ENCODE results near the gene SEPTIN3.

The SEPTIN3 gene

DNA sequence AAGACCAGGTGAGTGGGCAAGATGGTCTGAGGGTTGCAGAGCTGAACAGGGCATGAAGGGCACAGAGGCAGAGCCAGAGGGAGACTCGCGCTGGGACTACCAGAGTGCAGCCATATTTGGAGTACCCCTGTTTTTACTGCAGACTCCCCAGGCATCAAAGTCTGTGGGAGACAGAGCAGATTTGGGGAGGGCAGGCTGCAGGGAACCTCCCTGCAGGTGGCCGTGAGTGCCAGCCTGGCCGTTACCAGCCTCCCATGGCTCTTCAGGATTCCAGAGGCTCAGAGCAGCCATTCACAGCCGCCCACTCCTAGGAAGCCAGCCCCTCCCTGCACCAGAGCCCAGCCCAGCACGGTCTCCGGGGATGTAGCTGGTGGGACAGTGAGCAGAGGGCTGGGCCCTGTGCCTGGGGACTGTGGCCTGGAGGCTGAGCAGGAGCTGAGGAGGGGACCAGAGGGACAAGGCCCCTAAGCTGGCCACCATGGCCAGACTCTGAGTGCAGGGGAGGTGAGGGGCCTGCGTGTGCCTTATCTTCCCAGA lies at the start of gene SEPTIN3:
SEPTIN3 (plus strand) TSS at position 334 of the 537 bp plus-strand sequence. CDS start 2,050 bp downstream, outside the sequence.
- no peak for DNase-seq (ENCODE audit: low spot score)

- DNase-seq (ENCODE audit: low spot score), result no peak
Observed at GRCh38 chr22:41920271-41920976, 48.8 kb upstream of the SEPTIN3 start.

DNA sequence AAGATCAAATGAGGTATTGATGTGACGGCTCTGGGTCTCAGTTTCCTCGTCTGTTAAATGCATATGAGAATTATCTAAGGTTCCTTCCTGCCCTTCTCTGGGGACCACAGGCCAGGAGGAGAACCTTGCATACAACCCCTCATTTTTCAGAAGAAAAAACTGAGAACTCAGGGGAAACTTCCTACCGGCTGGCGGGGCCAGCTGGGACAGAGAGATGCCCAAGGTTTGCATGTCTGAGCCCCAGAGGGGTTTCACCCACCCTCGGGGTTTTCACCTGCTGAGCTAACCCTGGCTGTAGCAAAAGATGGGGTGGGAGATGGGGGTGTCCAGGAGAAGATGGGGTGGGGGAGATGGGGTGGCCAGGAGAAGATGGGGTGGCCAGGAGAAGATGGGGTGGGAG lies 46.9 kb upstream of the SEPTIN3 start:
- DNase-seq (ENCODE audit: low spot score), result no peak

DNA sequence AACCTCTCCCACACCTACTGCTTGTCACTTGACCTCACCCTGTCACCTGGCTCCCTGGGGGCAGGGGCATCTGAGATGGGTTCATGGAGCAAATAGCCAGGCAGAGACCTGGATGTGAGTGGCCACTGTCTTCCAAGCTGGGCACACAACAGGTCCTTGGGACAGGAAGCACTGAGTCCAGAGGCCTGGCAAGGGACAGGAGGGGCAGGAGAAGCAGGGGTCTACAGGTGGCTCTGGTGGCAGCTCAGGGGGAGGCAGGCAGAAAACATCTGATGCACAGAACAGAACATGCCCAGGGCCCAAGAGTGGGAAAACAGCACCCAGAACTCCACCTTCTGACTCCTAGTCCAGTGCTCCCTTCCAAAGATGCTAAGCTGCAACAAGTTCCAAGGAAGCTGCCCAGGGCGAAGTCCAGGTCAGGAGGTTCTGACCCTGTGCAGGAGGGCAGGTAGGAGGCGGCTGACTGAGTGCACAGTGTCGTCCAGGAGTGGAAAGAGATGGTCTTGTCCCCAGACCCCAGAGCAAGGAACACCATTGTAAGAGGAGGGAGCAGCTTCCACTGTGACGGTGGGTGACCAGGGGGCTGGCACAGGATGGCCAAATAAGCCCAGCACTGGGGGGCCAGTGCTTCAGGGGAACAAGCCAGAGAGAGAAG lies 46.2 kb upstream of the SEPTIN3 start:
- no peak for DNase-seq (ENCODE audit: low spot score)

DNA sequence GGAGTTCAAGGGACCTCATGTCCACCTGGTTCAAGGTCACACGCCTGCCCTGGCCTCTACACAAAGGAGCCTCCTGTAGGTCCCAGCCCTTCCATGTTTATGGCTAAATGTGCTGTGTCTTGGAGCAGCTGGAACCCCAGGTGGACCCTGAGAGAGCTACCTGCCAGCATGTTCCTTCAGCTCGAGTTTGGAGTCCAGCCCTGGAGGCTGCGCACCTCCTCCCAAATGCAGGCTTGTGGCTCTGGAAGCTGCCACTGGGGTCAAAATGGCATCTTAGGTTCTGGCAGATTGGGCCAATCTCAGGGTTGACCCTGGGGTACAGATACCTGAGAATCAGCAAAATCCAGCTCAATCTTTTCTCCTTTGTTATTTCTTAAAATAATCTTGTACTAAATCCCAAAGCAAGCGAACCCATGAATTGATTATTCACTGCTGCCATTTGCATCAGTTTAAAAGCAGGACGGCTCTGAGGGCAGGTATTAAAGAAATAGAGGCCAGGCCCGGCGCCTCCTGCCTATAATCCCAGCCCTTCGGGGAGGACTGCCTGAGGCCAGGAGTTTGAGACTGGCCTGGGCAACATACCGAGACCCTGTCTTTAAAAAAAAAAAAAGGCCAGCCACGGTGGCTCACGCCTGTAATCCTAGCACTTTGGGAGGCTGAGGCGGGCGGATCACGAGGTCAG lies 45.5 kb upstream of the SEPTIN3 start:
- no peak for DNase-seq (ENCODE audit: low spot score)

DNA sequence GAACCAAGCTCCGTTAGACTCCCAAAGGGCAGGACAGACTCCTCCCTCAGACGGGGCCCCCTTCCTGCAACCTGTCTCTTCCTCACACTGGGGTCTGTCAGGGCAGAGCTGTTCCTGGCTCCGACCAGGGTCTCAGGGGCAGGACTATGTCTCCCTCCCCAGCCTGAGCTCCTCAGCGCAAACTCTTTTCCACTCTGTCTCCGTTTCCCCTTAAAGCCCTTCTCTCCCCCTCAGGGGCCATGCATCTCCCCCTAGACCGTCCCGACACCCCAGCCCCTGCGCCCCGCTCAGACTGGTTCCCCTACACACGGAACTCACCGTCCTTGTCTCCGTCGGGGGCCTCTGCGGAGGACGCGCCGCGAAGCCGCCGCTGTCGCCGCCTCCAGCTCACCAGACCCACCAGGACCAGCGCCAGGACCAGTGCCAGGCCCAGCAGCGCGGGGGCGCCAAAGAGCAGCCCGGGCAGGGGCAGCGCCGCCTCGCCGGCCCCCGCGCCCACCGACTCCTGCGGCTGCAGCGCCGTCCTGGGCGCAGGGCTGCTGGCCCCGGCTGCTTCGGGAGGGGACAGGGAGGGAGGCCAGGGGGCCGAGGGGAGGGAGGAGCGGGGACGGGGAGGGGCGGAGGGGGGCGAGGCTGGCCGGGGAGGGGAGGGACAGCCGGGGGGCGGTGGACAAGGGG lies 43.3 kb upstream of the SEPTIN3 start:
- peak; percentile 89 for DNase-seq (ENCODE audit: low spot score)

- no peak for DNase-seq (ENCODE audit: low spot score)
Observed at GRCh38 chr22:41927813-41928212, 41.4 kb upstream of the SEPTIN3 start.

- no peak for DNase-seq (ENCODE audit: low spot score)
Observed at GRCh38 chr22:41928593-41929417, 40.4 kb upstream of the SEPTIN3 start.

GRCh38 chr22:41929418-41929810 lies 39.8 kb upstream of the SEPTIN3 start:
- no peak for DNase-seq (ENCODE audit: low spot score)

GRCh38 chr22:41931701-41932269 lies 37.5 kb upstream of the SEPTIN3 start:
- no peak for DNase-seq (ENCODE audit: low spot score)

- DNase-seq (ENCODE audit: low spot score), result no peak
Observed at GRCh38 chr22:41932353-41932752, 36.9 kb upstream of the SEPTIN3 start.

DNA sequence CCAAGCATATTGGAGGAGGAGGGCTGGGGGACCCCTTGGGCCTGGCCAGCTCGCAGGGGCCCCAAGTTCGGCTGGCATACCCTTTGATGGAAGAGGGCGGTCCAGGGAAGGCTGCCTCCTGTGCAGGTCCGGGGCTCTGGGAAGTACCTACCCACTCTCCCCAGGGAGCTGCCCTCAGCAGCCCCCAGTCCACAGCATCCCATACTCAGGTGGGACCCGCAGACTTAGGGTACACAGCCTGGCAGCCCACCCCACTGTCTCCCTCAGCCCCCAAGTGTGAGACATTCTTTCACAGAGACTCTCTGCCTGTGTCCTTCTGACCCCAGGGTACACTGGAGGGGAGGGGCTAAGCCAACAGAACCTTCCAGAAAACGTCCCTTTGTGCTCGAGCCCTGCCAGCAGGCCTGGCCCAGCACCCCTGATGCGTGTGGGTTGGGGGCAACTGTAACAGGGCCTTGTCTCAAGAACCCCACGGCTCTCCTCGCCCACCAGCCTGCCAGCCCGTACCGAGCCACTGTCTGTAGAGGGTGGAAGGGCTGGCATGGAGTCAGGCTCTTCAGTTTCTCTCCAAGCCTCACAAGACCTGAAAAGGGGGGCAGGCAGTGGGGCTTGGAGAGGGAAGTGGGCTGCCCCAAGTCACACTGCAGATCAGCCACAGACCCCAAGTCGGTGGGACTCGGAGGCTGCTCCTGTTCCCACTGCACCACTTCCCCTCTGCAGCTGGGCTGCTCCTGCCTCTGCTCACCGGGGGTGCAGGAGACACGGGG lies 35.6 kb upstream of the SEPTIN3 start:
- no peak for DNase-seq (ENCODE audit: low spot score)

GRCh38 chr22:41934284-41935014 lies 34.8 kb upstream of the SEPTIN3 start:
- no peak for DNase-seq (ENCODE audit: low spot score)

- DNase-seq (ENCODE audit: low spot score), result no peak
Observed at GRCh38 chr22:41935015-41935351, 34.3 kb upstream of the SEPTIN3 start.

DNA sequence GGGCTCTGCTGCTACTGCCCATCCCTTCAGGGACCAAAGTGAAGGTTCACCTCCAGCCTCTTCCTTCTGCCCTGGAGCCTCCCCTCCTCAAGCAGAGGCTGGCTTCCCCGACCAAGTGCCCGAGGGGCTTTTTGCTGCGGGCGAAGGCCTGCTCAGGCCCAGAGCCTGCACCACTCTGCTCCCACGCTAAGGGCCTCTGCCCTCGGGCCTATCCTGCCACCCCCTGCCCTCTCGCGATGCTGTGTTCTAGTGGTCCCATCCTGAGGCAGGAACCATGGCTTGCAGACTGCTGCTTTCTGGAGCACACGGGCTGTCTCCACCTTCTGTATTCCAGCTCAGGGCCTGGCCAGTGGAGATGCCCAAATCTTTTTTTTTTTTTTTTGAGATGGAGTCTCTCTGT lies 33.7 kb upstream of the SEPTIN3 start:
- no peak for DNase-seq (ENCODE audit: low spot score)

DNA sequence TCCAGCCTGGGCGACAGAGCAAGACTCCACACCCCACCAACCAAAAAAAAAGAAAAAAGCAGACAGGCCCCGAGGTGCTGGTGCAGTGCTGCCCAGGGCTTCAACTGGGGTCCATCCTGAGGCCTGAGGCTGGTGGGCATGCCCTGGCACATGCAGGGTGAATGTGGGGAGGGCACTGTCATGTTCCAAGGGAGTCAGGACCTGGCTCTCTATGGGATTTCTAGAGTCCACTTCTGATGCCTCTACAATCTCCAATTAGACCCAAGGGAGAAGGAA lies 32.4 kb upstream of the SEPTIN3 start:
- DNase-seq (ENCODE audit: low spot score), result no peak

- DNase-seq (ENCODE audit: low spot score), result no peak
Observed at GRCh38 chr22:41939981-41940831, 29.0 kb upstream of the SEPTIN3 start.

DNA sequence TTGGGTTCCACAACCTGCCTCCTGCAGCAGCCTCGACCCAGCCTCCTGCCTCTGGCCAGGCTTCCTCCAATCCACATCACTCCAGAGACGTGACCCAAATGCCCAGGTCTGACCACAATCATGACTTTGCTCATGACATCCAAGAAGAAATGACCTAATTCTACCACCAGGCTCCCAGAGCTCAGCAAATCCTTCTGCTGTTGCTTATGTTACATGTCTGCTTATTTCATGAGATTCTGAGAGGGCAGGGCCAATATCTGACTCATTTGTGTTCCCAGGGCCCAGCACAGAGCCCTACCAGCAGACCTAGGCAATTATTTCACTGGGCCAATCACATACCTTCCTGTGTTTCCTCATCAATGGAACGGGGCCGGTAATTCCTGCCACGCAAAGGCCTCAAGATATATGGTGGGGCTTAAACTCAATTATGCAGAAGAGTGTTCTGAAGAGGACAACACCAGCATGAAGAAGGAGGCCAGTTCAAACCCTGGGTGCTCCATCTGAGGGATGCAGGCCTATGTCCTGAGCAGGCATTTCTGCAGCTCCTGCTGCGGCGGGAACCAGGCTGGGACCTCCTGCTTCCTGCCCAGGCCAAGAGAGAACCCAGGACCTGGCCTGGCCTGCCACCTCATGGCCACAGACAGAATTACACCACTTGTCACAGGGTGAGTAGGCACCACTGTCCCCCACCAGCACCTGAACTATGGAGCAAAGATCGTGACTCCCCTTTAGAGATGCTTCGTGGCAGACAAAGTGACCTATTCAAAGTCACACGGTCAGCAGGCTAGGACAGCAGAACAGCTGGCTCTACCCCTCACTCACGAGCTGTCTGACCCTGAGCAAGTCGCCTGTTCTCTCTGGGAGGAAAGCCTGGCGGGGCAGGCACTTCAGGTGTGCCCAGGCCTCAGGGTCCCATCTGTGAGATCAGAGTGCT lies 28.1 kb upstream of the SEPTIN3 start:
- DNase-seq (ENCODE audit: low spot score), result peak; percentile 89

All from HuH-7 (cell line).